WTC11 (cell line): ENCODE data around the gene FOXP1.

ENCODE experiments used
- JUN ChIP-seq: sonication (generic); formaldehyde crosslinking; IDR thresholded peaks from 2 replicates; pipeline ENCODE4 v1.8.0; 2023; ENCODE audit warnings: mild to moderate bottlenecking, missing genetic modification reagents
- TF ChIP-seq, protein P1 (sequence below): sonication (generic); formaldehyde crosslinking; IDR thresholded peaks from 2 replicates; pipeline ENCODE4 v1.8.1; 2023; ENCODE audit warnings: mild to moderate bottlenecking, missing genetic modification reagents
- TF ChIP-seq, protein P2 (sequence below): fragments of 200-600 bp; IDR thresholded peaks from 2 replicates; pipeline ENCODE4 v1.8.0; 2022; ENCODE audit warnings: antibody characterized with exemption

DNA sequence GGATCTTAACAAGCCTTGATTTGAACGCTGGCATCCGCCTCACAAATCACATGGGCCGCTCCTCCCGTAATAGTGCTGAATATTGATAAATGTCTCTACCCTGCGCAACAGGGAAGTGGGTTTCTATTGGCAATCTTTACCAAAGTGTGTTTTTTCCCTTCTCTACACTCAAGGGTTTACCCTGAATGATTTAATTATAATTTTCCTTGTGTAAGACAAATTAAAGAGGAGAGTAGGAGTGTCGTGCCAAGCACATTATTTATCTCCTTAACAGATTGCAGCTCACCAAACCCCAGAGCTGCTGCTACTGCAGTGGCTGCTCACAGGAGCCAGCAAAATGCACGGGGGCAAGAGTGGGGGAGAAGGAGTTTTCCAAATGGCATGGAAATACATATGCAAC lies 545.8 kb downstream of the FOXP1 start:
- TF ChIP-seq, protein P1, sequence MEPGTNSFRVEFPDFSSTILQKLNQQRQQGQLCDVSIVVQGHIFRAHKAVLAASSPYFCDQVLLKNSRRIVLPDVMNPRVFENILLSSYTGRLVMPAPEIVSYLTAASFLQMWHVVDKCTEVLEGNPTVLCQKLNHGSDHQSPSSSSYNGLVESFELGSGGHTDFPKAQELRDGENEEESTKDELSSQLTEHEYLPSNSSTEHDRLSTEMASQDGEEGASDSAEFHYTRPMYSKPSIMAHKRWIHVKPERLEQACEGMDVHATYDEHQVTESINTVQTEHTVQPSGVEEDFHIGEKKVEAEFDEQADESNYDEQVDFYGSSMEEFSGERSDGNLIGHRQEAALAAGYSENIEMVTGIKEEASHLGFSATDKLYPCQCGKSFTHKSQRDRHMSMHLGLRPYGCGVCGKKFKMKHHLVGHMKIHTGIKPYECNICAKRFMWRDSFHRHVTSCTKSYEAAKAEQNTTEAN = no peak
- TF ChIP-seq, protein P2, sequence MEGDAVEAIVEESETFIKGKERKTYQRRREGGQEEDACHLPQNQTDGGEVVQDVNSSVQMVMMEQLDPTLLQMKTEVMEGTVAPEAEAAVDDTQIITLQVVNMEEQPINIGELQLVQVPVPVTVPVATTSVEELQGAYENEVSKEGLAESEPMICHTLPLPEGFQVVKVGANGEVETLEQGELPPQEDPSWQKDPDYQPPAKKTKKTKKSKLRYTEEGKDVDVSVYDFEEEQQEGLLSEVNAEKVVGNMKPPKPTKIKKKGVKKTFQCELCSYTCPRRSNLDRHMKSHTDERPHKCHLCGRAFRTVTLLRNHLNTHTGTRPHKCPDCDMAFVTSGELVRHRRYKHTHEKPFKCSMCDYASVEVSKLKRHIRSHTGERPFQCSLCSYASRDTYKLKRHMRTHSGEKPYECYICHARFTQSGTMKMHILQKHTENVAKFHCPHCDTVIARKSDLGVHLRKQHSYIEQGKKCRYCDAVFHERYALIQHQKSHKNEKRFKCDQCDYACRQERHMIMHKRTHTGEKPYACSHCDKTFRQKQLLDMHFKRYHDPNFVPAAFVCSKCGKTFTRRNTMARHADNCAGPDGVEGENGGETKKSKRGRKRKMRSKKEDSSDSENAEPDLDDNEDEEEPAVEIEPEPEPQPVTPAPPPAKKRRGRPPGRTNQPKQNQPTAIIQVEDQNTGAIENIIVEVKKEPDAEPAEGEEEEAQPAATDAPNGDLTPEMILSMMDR = no peak
- no peak for TF ChIP-seq JUN (CRISPR knock-in tag)
